Stomach (tissue), 9 donors: ENCODE results near the gene PPM1K. TPM values are rescaled to one million over a fixed set of nuclear protein-coding genes. Genes with fewer than 3 reads are reported as not detected.

Source experiments
- DNase-seq, 2 donors: peaks; one replicate each; pipeline versions ENCODE4 v3.0.0 to v3.0.0-alpha.2; 2013 to 2019
- H3K27ac ChIP-seq, 5 donors: fragments of 200-600 bp in 4 of 5; sonication (generic) in 4 of 5; one replicate each; pipeline ENCODE4 v1.5.1; 2013 to 2019; ENCODE audit warnings: mild to moderate bottlenecking in 1 of 5, moderate library complexity in 1 of 5
- H3K27me3 ChIP-seq, 3 donors: fragments of 200-600 bp; sonication (generic); one replicate each; pipeline ENCODE4 v1.5.1; 2017 to 2019; ENCODE audit warnings: mixed run types in 1 of 3
- H3K36me3 ChIP-seq, 4 donors: fragments of 200-600 bp; sonication (generic); 1 replicate in 3 of 4; 2 replicates in 1 of 4; pipeline ENCODE4 v1.5.1; 2016 to 2019
- H3K4me1 ChIP-seq, 4 donors: fragments of 200-600 bp; sonication (generic); one replicate each; pipeline ENCODE4 v1.5.1; 2016 to 2019
- H3K4me3 ChIP-seq, 4 donors: fragments of 200-600 bp; sonication (generic) in 3 of 4; one replicate each; pipeline ENCODE4 v1.5.1; 2016 to 2019; ENCODE audit warnings: mild to moderate bottlenecking in 1 of 4
- H3K9me3 ChIP-seq, 4 donors: fragments of 200-600 bp; sonication (generic); one replicate each; pipeline ENCODE4 v1.5.1; 2016 to 2019
- CTCF ChIP-seq, 7 experiments: fragments of 450-650 bp in 4 of 7; fragments of 200-600 bp in 3 of 7; sonication (generic) in 3 of 7; IDR thresholded peaks; one replicate each; pipeline ENCODE4 v1.5.1; 2016 to 2019; ENCODE audit warnings: antibody characterized with exemption in 7 of 7, control low read depth in 2 of 7, mild to moderate bottlenecking in 1 of 7
- EP300 ChIP-seq: sonication (generic); formaldehyde crosslinking; IDR thresholded peaks from one replicate; pipeline ENCODE4 v1.6.1; 2017; ENCODE audit warnings: antibody characterized with exemption
- POLR2A ChIP-seq, 4 donors: fragments of 450-650 bp; IDR thresholded peaks; one replicate each; pipeline ENCODE4 v1.6.1; 2016; ENCODE audit warnings: antibody characterized with exemption in 4 of 4, control low read depth in 2 of 4, mild to moderate bottlenecking in 1 of 4, moderate library complexity in 1 of 4
- POLR2AphosphoS5 ChIP-seq, 3 donors: sonication (generic); formaldehyde crosslinking; IDR thresholded peaks; one replicate each; pipeline ENCODE4 v1.6.1; 2016; ENCODE audit warnings: antibody characterized with exemption in 3 of 3
- WGBS, 5 donors: extraction: QIAGEN DNeasy Blood & Tissue Kit in 3 of 5; methylation state at CpG; one replicate each; pipeline versions ENCODE4 v1.1.5 to v1.1.7; 2013 to 2018; 5-methylcytosine and 5-hydroxymethylcytosine counted together
- intact Hi-C: fragments of 100-400 bp; cut with DNase I; formaldehyde crosslinking; loops from one replicate; pipeline ENCODE4 v1.15.1; 2023; ENCODE audit warnings: low total_unique reads
- polyA plus RNA-seq, 3 donors: library from polyadenylated mRNA; stranded (reverse); fragments of 200-250 nt; gene quantifications; one replicate each; pipeline ENCODE4 v1.2.3, GENCODE V29; 2013
- total RNA-seq, 5 donors: library from RNA; depleted of rRNA; stranded (reverse); fragments of >200 nt; gene quantifications; one replicate each; pipeline versions ENCODE4 v1.1.0 to v1.2.3, GENCODE V29; 2014 to 2016
- donor health status: healthy with polysubstance abuse.
- donor health status: Bipolar disorder and iron deficiency.
- donor health status: healthy.

PPM1K gene
- total and polyA plus RNA-seq, 8 donors, result 3.6 to 81.7 (median 20.4) TPM

GRCh38 chr4:88308587-88308986, 24.2 kb upstream of the PPM1K start:
- Histone ChIP-seq H3K36me3 (no peaks in the 10 kb centered on the region), H3K27me3 (no peaks in the 10 kb centered on the region), H3K27ac (no peak overlapping the region), H3K4me1 (no peaks in the 10 kb centered on the region), H3K9me3 (peaks cover 0 to 19% (median 9%) of the 10 kb centered on the region in 4 donors), H3K4me3 (no peak overlapping the region)
- DNase-seq, result no peak
- TF ChIP-seq POLR2A (IDR thresholded peaks at IDR 0.05) (no peak), EP300 (no peak), CTCF (IDR thresholded peaks at IDR 0.05) (no peak), POLR2AphosphoS5 (IDR thresholded peaks at IDR 0.05) (no peak)
- WGBS, 5 donors, result 48 to 77% (median 68%) methylated on average over 1 of the region's 1 CpG
- intact Hi-C loops, result no loop called here

GRCh38 chr4:88297725-88298454, 13.5 kb upstream of the PPM1K start:
- 52 to 73% (median 70%) methylated on average over 6 of the region's 6 CpGs for WGBS, 5 donors
- Histone ChIP-seq H3K9me3 (no peaks in the 10 kb centered on the region), H3K36me3 (no peaks in the 10 kb centered on the region), H3K4me1 (peaks cover 0 to 4% (median 0%) of the 10 kb centered on the region in 4 donors), H3K27ac (no peak overlapping the region), H3K27me3 (no peaks in the 10 kb centered on the region), H3K4me3 (no peak overlapping the region)
- TF ChIP-seq POLR2AphosphoS5 (IDR thresholded peaks at IDR 0.05), result no peak
- no peak for TF ChIP-seq EP300
- no peak for TF ChIP-seq POLR2A (IDR thresholded peaks at IDR 0.05)
- TF ChIP-seq CTCF (IDR thresholded peaks at IDR 0.05), result no peak
- no peak for DNase-seq
- intact Hi-C loops, result no loop called here

GRCh38 chr4:88297212-88297516, 12.8 kb upstream of the PPM1K start:
- H3K9me3 ChIP-seq, result no peaks in the 10 kb centered on the region
- WGBS, 5 donors, result 96 to 100% (median 97%) methylated on average over 1 of the region's 1 CpG
- no peaks in the 10 kb centered on the region for H3K27me3 ChIP-seq
- H3K4me1 ChIP-seq, result peaks cover 0 to 4% (median 0%) of the 10 kb centered on the region in 4 donors
- no peak for DNase-seq
- TF ChIP-seq CTCF (IDR thresholded peaks at IDR 0.05), result no peak
- no peak for TF ChIP-seq EP300
- no peak for TF ChIP-seq POLR2A (IDR thresholded peaks at IDR 0.05)
- TF ChIP-seq POLR2AphosphoS5 (IDR thresholded peaks at IDR 0.05), result no peak
- intact Hi-C loops, result no loop called here
- no peaks in the 10 kb centered on the region for H3K36me3 ChIP-seq
- no peak overlapping the region for H3K4me3 ChIP-seq
- no peak overlapping the region for H3K27ac ChIP-seq

GRCh38 chr4:88296413-88297211, 12.3 kb upstream of the PPM1K start:
- Histone ChIP-seq H3K36me3 (no peaks in the 10 kb centered on the region), H3K4me3 (no peak overlapping the region), H3K9me3 (no peaks in the 10 kb centered on the region), H3K27me3 (no peaks in the 10 kb centered on the region), H3K27ac (no peak overlapping the region), H3K4me1 (peaks cover 0 to 4% (median 0%) of the 10 kb centered on the region in 4 donors)
- DNase-seq, result no peak
- intact Hi-C loops, result no loop called here
- TF ChIP-seq EP300 (no peak), POLR2A (IDR thresholded peaks at IDR 0.05) (no peak), POLR2AphosphoS5 (IDR thresholded peaks at IDR 0.05) (no peak), CTCF (IDR thresholded peaks at IDR 0.05) (no peak)
- WGBS, 5 donors, result 92 to 98% (median 95%) methylated on average over 5 of the region's 5 CpGs; no CpG with 5 or more reads in 1 of the 5 donors
